Endothelial cell (in vitro differentiated cells): ENCODE data around the gene INTS13. TPM values are rescaled to one million over a fixed set of nuclear protein-coding genes. Genes with fewer than 3 reads are reported as not detected.
"Not testable (repeated sequence)": the region's sequence is repeated elsewhere in the genome, so short reads cannot be mapped to it uniquely, and the experiment has no call there.

Experiments used
- DNase-seq: peaks from one replicate; pipeline ENCODE4 v3.0.0; 2021; ENCODE audit warnings: low spot score
- H3K27ac Mint-ChIP-seq: one replicate; pipeline ENCODE4 v1.8.0; 2021; ENCODE audit warnings: mixed read lengths, inconsistent platforms; ENCODE audit not compliant: unreplicated experiment
- H3K27me3 Mint-ChIP-seq: one replicate; pipeline ENCODE4 v1.8.0; 2021; ENCODE audit warnings: mild to moderate bottlenecking, moderate library complexity, mixed read lengths, inconsistent platforms; ENCODE audit not compliant: unreplicated experiment
- H3K36me3 Mint-ChIP-seq: one replicate; pipeline ENCODE4 v1.8.0; 2021; ENCODE audit warnings: mild to moderate bottlenecking, low read depth, mixed read lengths, inconsistent platforms; ENCODE audit not compliant: unreplicated experiment
- H3K4me1 Mint-ChIP-seq: one replicate; pipeline ENCODE4 v1.8.0; 2021; ENCODE audit warnings: mild to moderate bottlenecking, mixed read lengths, inconsistent platforms; ENCODE audit not compliant: unreplicated experiment
- H3K4me3 Mint-ChIP-seq: one replicate; pipeline ENCODE4 v1.8.0; 2021; ENCODE audit warnings: mild to moderate bottlenecking, mixed read lengths, inconsistent platforms; ENCODE audit not compliant: unreplicated experiment
- H3K9me3 Mint-ChIP-seq: one replicate; pipeline ENCODE4 v1.8.0; 2021; ENCODE audit warnings: mixed read lengths, inconsistent platforms; ENCODE audit not compliant: unreplicated experiment
- total RNA-seq: library from RNA; stranded (reverse); fragmentation: NEBNext Ultra II Directional; extraction: Animal tissue kit (Norgen Biotek cat#: 25700); gene quantifications from one replicate; pipeline ENCODE4 v1.2.1, GENCODE V29; 2021; ENCODE audit not compliant: unreplicated experiment
- TF ChIP-seq, protein P1 (sequence below): fragments of 200-600 bp; sonication (generic); IDR thresholded peaks from one replicate; pipeline ENCODE4 v1.5.0; 2021; ENCODE audit warnings: antibody characterized with exemption; ENCODE audit not compliant: unreplicated experiment

Gene INTS13
- total RNA-seq, 1 donor from 2014 or later: 20.0 TPM

DNA sequence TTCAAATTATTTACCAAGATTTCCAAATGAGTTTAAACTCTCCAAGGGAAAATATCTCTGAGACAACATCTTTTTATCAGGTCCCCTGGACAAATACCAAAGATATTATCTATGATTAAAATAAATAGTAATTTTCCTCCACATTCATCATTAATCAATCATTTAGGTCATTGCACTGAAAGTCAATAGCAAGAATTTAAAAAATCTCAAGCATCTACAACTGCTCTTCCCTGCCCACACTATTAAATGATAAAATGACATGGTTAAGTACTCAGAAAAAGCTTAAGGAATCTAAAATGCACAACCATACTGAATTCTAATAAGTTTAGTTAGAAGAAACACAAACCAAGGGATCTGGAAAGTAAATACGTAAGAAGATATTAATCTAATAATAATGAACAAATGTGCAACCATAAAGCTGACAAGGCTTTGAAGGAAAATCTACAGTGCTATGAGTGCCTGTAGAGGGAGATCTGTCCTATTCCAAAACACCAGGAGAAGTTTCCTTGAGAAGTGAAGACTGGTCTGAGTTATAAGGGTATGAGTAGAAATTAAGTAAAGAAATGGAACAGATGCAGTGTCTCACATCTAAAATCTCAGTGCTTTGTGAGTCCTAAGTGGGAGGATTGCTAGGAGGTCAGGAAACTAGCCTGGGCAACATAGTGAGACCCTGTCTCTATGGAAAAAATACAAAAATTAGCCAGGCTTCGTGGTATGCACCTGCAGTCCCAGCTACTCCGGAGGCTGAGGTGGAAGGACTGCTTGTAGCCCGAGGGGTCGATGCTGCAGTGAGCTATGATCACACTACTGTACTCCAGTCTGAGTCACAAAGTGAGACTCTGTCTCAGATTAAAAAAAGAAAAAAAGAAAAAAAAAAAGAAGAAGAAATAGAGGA, 19.2 kb downstream of the INTS13 start:
- Mint-ChIP-seq H3K4me1 (peaks cover 4% of the 10 kb centered on the region), H3K27ac (no peak overlapping the region), H3K4me3 (no peak overlapping the region), H3K9me3 (no peaks in the 10 kb centered on the region), H3K27me3 (peaks cover 1% of the 10 kb centered on the region), H3K36me3 (peaks cover 7% of the 10 kb centered on the region)
- DNase-seq: no peak
- TF ChIP-seq, protein P1, sequence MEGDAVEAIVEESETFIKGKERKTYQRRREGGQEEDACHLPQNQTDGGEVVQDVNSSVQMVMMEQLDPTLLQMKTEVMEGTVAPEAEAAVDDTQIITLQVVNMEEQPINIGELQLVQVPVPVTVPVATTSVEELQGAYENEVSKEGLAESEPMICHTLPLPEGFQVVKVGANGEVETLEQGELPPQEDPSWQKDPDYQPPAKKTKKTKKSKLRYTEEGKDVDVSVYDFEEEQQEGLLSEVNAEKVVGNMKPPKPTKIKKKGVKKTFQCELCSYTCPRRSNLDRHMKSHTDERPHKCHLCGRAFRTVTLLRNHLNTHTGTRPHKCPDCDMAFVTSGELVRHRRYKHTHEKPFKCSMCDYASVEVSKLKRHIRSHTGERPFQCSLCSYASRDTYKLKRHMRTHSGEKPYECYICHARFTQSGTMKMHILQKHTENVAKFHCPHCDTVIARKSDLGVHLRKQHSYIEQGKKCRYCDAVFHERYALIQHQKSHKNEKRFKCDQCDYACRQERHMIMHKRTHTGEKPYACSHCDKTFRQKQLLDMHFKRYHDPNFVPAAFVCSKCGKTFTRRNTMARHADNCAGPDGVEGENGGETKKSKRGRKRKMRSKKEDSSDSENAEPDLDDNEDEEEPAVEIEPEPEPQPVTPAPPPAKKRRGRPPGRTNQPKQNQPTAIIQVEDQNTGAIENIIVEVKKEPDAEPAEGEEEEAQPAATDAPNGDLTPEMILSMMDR: no peak

DNA sequence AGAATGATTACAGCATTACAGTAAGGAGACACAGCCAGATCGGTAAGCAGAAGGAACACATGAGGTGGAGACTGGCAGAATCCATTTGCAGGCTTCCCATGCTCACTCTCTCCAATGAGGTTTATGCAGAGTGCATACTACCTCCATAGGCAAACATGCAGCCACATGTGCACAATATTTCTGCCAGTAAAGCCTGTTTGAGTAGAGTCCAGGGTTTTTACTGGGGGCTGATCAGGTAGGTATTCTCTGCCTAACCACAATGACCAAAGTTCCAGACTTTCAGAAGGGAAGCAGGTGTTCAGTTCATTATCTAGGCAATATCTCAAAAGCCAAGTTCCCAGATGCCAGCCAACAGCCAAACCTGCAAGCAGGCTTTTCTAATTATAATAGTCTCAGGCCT, 31.1 kb downstream of the INTS13 start:
- Mint-ChIP-seq H3K9me3 (no peaks in the 10 kb centered on the region), H3K36me3 (peaks cover 25% of the 10 kb centered on the region), H3K4me3 (no peak overlapping the region), H3K27ac (no peak overlapping the region), H3K4me1 (no peaks in the 10 kb centered on the region), H3K27me3 (no peaks in the 10 kb centered on the region)
- TF ChIP-seq, protein P1: no peak
- no peak for DNase-seq

DNA sequence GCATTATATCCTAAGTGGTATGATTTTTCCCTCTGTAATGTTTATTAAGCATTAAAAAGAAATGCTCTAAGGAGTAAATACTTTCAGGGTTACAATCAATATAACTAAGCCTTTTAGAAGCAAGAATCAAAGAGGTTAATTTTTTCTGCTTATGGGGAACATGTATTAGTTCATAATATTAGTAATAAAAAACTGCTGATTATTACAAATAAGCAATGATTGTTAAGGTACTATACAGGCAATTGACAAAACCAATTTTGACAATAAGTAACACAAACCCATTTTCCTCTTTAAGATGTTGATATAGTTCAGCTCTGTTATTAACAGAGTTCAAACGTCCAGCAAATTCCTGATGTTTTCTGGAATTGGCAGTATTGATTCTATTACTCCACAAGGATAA, 31.8 kb downstream of the INTS13 start:
- Mint-ChIP-seq H3K4me3 (no peak overlapping the region), H3K27me3 (no peaks in the 10 kb centered on the region), H3K27ac (no peak overlapping the region), H3K9me3 (no peaks in the 10 kb centered on the region), H3K36me3 (peaks cover 27% of the 10 kb centered on the region), H3K4me1 (no peaks in the 10 kb centered on the region)
- DNase-seq: no peak
- TF ChIP-seq, protein P1: no peak

DNA sequence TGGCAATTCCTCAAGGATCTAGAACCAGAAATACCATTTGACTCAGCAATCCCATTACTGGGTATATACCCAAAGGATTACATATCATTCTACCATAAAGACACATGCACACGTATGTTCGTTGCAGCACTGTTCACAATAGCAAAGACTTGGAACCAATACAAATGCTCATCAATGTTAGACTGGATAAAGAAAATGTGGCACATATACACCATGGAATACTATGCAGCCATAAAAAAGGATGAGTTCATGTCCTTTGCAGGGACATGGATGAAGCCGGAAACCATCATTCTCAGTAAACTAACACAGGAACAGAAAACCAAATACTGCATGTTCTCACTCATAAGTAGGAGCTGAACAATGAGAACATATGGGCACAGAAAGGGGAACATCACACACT, 34.4 kb downstream of the INTS13 start:
- H3K27ac Mint-ChIP-seq, DNase-seq, H3K9me3 Mint-ChIP-seq, H3K27me3 Mint-ChIP-seq, H3K4me1 Mint-ChIP-seq: not testable (repeated sequence)
- Mint-ChIP-seq H3K4me3 (peak overlapping the region; percentile 85), H3K36me3 (peaks cover 31% of the 10 kb centered on the region)

DNA sequence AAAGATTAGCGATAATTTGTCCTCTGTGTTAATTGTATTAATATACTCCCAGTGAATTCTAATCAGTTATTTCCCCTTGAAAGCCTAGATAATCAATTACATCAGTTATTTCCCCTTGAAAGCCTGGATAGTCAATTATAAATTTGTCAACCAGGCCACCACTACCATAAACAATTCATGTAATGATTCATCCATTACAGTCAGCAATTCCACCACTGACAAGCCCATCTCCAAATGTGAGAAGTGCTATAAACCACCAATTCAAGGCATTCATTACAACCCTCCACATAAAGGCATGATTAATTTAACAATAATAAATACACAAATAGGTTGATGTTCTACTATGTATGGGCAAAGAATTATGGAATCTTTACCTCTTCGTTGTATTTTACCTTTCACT, 40.9 kb downstream of the INTS13 start:
- Mint-ChIP-seq H3K27me3 (peaks cover 2% of the 10 kb centered on the region), H3K27ac (no peak overlapping the region), H3K9me3 (no peaks in the 10 kb centered on the region), H3K4me3 (no peak overlapping the region), H3K4me1 (no peaks in the 10 kb centered on the region), H3K36me3 (peaks cover 12% of the 10 kb centered on the region)
- TF ChIP-seq, protein P1: no peak
- no peak for DNase-seq
